HG02571 (cell line): ENCODE results near the gene FIBIN.

Source experiments
- ATAC-seq: cut with Tn5 transposase; IDR thresholded peaks from one replicate; pipeline ENCODE4 v1.9.1; 2021; ENCODE audit warnings: mild to moderate bottlenecking, moderate library complexity; ENCODE audit not compliant: unreplicated experiment

FIBIN gene

GRCh38 chr11:27020751-27021150 is 26.8 kb downstream of the FIBIN start:
- no peak for ATAC-seq

DNA sequence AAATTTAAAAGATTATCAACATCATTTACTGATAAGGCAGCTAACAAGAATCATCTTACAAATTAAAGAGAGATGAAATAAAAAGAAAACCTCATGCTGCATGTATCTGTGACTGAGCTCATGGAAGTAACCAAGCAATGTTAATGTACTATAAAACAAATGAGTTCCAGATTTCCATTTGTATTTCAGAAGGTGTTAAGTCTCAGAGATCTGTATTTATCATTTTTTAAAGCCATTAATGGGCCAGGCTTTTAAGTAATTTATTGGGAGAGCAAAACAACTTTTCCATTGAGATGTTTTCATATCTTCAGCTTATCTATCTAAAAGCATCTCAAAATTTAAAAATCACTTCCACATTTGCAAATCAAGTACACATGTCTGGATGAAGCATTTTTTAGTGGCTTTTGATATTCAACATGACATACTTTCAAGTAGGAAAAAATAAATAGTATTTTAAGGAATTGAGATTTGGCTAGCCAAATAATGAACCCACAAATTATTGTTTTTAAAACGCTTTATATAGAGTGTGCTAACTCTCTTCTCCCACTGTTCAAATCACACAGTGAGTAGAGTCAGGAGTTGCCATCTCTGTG is 28.8 kb downstream of the FIBIN start:
- ATAC-seq: no peak

DNA sequence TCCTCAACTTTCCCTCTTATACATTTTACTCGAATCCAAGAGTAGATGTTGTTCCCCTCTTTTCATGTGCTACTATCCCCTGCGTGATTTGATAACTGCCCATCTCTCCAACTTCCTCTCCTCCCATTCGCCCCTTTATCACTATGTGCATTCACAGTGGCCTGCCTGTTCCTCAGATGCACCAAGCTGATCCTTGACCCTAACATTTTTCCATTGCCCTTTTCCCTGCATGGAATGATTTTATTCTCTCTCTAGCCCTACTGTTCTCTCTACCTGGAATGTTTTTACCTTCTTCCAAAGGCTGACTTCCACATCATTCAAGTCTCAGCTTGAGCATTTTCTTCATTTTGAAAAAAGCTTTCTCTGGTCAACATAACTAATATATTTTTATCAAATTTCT is 31.0 kb downstream of the FIBIN start:
- ATAC-seq: no peak

DNA sequence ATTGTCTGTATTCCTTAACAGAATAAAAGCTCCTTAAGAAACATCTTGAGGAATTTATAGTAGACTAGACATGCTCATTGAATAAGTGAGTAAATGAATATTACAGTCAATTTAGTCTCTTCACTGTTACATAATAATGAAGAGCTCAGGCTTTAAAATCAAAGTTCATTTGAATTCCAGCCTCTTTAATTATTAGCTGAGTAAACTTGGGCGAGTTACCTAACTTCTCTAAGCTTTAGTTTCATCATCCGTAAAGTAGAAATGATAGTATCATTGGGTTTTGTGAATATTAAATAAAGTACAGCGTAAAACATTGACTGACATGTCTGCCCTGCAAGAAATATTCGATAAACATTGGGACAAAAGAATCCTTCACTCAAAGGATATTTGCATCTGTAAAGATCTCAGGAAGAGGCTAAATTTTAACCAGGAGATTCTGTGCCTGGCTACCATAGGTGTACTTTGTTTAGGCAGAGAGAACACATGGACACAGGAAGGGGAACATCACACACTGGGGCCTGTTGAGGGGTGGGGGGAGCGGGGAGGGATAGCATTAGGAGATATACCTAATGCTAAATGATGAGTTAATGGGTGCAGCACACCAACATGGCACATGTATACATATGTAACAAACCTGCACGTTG is 31.5 kb downstream of the FIBIN start:
- no peak for ATAC-seq

- ATAC-seq: no peak
These were observed 32.2 kb downstream of the FIBIN start for GRCh38 chr11:27025957-27026733.

DNA sequence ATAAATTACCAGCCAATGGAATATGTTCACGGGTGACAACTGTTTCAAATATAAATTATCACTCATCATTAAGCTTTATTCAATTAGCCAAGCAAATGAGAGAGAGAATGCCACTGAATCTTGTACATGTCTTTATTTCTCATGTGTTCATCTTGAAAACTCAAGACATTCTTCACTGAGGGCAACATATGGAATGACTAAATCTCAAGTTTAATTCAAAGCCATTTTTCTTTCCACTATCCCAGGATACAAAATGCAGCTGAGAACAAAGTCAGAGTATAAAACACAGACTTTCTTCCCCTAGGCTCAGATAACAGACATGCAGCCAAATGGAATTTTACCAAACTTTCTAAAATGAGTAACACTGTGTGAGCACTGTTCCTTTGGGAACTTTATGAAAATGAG is 34.7 kb downstream of the FIBIN start:
- no peak for ATAC-seq

DNA sequence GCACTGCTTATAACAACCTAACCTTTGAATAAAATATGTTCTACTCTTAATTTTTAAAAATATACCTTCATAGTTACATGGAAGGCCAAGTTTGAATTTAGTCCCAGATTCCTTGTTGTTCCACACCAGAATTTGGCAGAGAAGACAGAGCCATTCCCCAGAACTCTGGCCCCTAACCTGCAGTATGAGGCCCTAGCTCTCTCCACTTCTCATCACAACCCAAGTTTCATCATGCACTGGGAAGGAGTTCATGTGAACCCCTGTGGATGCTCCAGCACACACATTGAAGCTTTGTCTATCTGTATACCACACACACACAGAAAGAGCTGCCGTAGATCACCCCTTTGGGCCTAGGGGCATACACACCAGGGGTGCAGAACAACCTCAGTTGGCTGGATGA is 36.1 kb downstream of the FIBIN start:
- ATAC-seq: no peak

DNA sequence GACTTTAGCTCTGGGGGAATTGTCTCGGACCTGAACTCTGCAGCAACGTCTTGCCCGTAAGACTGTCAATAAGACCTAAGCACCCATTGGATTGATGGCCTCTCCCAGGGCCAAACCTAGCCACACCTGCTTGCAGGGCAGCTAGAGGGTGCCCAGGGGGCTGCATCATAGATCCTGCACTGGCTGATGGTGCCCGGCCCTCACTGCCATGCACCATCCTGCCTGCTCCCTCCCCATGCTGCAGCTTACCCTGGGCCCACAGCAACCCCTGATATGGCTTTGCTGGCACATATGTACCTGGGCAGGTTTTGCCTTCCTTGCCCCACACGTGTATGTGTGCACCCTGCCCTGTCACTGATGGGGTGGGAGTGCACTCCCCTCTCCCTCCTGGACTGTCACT is 37.8 kb downstream of the FIBIN start:
- no peak for ATAC-seq

DNA sequence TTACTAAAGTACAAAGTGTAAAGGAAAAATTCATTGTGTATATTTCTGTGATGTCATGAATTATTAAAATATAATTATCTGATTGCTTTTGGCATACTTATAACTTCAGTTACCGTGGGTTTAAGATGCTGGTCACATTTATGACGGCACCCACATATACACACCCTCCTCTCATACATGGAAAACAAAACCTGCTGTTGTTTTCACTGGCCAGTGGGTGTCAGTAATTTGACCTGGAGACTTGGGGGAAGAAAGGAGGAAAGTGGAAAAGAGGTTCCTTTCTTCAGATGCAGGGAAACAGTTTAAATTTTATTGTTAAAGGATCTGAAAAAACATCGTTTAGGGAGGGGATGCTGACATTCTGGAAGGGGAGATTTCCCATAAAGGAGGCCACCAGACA is 46.0 kb downstream of the FIBIN start:
- no peak for ATAC-seq

DNA sequence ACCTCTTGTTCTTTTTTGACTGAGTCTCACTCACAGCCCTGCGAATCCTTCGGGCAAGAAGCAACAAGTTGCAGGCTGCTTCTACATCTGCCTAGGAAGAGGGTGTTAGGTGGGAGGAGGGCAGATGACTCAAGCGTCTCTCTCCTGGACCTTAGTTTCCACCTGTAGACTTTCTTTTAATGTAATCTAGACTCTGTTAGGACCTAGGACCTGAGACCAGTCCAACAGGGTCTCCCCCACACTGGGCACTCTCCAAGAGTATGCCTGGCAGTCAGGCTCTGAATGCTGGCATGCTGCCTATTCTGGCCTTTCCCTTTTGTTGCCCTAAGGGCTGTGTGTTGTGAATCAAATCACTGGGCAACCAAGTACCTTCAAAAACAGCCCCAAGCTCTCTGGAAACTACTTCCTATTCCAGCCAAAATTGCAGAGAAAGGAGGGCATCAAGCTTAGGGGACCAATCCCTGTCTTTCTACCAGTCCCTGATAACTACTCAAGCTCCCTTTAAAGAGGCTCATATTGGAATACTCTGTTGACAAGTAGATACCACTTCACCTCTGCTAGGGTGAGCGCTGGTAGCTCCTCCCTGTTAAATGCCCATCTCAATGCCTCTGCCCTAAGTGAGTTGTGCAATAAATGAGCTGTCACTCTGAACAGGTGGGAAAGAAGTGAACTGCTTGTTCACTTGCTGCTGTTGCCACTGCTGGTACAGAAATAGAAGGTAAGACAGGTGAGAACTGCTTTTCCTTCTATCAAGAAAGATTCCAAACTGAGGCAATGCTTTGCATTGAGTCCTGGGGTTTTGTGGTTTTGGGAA is 46.6 kb downstream of the FIBIN start, which contains the start of gene BBOX1:
BBOX1 (plus strand) TSS at position 514 of the 814 bp plus-strand sequence. CDS start 14,616 bp downstream, outside the sequence.
- ATAC-seq: no peak

GRCh38 chr11:27041141-27041899 is 47.4 kb downstream of the FIBIN start:
- ATAC-seq: no peak
